GM12872 (cell line): ENCODE data around the gene HYCC2.

Experiments
- TF ChIP-seq, protein P1 (sequence below): IDR thresholded peaks from 3 replicates; pipeline ENCODE4 v1.5.1; 2011; ENCODE audit warnings: low read depth, mild to moderate bottlenecking, low read length, moderate library complexity; ENCODE audit not compliant: insufficient read depth

Gene HYCC2

DNA sequence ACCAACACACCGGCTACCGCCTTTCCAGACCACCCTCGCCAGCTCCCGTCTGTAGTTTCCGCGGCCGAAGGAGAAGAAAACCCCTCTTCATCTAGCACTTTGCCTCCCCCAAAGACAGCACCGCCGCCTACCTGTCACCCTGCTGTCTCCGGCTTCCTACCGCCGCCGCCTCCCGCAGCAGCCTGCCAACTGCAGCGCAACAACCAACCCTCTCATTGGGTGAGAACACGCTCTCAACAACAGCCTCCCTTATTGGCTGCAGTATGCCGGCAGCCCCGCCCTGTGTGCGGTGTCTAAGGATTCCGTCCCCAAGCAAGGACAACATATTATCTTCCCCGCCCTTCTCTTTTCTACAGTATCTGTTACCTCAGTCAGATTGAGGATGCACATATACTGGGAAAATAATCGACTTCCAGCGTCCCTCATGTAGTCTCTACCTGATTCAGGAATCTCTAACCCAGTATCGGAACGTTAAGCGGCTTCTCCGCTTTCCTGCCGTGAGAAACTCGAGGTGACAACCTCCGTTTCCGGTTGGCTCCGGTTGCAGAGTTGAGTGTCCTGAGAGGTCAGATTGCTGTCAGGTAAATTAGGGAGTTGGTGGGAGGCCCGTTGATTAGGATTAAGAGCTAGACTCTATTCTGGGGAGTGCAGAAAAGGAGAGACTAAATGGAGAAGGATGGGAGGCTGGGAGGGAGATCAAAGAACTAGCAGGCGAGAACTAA, at the start of gene HYCC2, which contains the start of gene NDUFB3:
TSS of gene HYCC2 (minus strand) at position 193 of the 722 bp plus-strand sequence. CDS start 47,662 bp downstream, outside the sequence.
TSS of gene NDUFB3 (plus strand) at position 523 of the 722 bp plus-strand sequence. CDS start 6,882 bp downstream, outside the sequence.
- TF ChIP-seq, protein P1, sequence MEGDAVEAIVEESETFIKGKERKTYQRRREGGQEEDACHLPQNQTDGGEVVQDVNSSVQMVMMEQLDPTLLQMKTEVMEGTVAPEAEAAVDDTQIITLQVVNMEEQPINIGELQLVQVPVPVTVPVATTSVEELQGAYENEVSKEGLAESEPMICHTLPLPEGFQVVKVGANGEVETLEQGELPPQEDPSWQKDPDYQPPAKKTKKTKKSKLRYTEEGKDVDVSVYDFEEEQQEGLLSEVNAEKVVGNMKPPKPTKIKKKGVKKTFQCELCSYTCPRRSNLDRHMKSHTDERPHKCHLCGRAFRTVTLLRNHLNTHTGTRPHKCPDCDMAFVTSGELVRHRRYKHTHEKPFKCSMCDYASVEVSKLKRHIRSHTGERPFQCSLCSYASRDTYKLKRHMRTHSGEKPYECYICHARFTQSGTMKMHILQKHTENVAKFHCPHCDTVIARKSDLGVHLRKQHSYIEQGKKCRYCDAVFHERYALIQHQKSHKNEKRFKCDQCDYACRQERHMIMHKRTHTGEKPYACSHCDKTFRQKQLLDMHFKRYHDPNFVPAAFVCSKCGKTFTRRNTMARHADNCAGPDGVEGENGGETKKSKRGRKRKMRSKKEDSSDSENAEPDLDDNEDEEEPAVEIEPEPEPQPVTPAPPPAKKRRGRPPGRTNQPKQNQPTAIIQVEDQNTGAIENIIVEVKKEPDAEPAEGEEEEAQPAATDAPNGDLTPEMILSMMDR: peak; percentile 36; the same call in 1 of the 3 replicates

DNA sequence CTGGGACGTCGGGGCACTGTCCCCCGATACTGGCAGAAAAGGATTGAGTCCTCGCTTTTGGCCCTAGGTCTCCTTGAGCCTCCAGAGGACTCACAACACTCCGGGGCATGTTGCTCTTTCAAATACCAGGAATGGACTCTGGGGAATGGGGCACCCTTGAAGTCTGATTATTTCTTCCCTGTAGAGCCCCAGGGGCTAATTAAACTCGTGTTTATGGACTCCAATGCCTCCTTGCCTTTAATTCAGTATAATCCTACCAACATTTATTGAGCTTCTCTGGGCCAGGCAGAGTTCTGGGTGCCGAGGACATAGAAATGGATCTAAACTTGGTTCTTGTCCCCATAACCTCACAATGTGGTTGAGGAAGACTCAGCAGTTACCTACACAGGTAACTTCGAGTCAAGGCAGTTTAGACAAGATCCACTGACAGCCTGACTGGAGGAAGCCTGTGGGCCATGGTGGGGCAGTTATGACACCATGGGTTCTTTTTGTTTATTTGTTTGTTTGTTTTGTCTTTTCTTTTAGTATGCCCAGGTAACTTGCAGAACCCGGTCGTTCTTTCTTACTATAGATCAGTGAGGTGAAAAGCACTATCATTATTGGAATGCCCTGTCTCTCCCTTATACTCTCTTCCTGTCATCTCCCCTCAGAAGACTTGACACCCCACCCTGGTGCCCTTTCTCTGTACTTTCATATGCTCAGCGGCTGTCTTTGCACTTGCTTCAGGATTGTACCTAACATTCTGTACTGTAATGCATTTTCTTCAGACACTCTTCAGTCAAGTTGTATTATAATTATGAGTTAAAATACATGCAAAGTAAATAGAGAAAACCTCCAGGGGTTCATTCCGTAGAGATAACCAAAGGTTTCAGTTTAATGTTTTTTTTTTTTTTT, 47.7 kb upstream of the HYCC2 start:
- TF ChIP-seq, protein P1: no peak

DNA sequence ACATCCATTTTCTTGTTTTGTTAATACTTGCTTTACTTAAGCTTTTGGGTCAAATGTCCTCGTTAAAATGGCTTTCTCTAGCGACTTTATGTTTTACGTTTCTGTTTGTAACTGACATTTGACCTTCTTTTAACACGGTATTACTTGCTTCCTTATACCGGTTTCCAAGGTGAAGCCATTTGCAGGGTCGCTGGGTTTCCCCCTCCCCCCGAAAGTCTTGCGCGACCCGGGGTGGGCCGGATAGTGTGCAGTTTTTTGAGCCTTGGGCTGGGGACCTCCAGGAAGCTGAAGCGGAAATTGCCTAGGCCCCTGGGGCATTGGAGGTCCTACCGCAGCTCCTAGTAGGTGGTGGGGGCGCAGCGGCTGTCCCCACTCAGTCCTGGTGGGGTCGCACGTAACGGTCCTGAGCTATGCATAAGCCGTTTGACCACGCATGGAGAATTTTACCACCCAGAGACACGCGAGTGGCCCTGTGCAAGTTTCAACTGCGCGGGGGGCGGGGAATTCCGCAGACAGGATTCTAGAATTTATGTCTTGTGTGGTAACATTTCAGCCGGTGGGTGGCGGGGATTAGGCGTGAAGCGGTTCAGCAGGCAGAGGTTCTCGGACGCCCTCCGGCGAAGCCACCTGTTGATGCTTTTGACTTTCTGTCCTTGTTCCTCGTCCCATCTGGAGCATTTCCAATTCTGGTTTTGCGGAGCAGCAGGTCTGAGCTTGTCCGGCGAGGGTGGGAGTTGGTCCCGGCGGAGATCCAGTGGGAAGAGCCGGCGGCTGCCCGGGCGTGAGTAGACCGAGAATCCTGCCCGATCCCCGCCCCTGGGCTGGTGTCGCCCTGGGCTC, 46.9 kb upstream of the HYCC2 start:
- TF ChIP-seq, protein P1: peak; percentile 54

DNA sequence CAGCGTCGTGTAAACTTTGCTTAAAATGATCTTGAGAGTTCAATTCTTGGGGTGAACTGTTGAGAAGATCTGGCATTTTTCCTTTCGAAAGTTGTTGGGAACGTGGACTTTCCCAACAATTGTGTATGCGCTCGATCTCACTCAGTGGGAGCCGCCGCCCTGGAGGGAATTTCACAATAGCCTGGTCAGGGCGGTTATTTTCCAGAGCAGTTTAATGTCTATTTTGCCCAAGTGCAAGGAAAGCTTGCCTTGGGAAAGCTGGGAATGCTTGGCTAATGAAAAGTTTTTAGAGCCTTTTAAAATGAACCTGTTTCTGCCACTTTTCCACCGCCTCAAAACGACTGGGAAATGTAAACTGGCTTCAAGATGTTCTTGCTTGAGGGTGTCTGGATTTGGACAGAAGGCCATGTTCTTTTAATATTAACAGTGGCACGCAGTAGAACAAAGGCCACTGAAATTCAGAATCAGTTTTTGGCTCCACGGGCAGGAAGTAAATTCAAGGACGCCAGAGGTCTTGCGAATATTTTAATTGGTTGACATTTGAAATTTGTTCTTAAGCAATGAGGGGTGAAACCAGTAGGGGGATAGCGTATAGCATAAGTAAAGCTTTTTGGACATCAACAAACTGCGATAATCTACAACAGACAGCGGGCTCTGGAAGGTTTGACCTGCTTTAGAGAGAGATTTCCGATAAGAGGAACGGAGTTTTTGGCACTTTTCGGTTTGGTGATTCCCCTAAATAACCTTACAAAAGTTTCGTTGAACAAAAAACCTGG, 45.7 kb upstream of the HYCC2 start:
- TF ChIP-seq, protein P1: peak; percentile 48

DNA sequence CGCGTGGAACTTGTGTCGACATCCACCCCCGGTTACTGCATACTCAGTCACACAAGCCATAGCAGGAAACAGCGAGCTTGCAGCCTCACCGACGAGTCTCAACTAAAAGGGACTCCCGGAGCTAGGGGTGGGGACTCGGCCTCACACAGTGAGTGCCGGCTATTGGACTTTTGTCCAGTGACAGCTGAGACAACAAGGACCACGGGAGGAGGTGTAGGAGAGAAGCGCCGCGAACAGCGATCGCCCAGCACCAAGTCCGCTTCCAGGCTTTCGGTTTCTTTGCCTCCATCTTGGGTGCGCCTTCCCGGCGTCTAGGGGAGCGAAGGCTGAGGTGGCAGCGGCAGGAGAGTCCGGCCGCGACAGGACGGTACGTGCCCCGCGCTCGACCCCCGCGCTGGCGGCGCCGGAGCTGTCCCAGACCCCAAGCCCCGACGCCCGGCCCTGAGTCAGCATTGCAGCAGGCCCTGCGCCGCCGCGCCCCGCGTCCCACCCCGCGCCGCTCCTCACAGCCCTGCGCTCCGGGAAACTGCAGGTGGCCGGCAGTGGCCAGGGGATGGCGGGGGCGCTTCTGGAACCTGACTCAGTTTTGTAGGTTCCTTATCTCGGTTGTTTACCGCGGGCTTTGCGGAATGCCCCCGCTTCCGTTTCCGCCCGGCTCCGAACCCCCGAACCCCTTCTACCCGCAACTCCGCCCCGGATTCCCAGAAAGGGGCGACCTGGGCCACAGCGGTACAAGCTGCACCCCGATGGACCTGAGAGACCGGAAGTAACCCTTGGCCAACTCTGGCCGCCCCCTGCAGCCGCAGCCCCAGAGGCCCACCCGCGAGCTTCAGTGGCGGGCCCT, 44.9 kb upstream of the HYCC2 start, which contains the start of gene CFLAR:
TSS of gene CFLAR (plus strand) at position 50 of the 844 bp plus-strand sequence. CDS start 13,702 bp downstream, outside the sequence.
- TF ChIP-seq, protein P1: no peak

DNA sequence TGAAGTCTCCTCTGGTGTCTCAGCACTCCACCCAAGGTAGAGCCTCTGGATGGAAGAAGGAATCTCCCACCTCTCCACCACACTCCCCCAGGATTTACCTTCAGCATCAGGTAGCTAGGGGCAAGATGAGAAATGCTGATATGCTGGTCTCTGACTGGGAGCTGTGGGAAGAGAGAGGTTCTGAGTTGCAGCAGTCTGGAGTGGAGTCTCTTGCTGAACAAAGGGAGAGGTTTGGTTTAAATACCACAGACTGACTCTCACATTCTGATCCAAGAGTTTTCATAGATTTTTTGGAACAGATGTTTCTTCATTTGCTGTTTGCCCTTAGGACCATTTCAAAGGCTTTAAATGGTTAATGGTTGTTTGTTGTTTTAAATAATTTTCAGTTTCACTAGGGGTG, 43.4 kb upstream of the HYCC2 start:
- TF ChIP-seq, protein P1: no peak
